GM23338 (cell line): ENCODE results near the gene COL1A1. TPM values are rescaled to one million over a fixed set of nuclear protein-coding genes. Genes with fewer than 3 reads are reported as not detected.

Source experiments
- ATAC-seq: fragments of 200-7000 bp; cut with Tn5 transposase; 3 replicates; pipeline ENCODE4 v1.9.1; 2020
- DNase-seq: peaks from one replicate; pipeline ENCODE4 v3.0.0-alpha.2; 2015; ENCODE audit warnings: low spot score
- H2AFZ ChIP-seq: fragments of 200-600 bp; sonication (generic); 2 replicates; pipeline ENCODE4 v1.8.0; 2016; ENCODE audit warnings: antibody characterized with exemption, mild to moderate bottlenecking, moderate library complexity
- H3F3A ChIP-seq: fragments of 200-600 bp; sonication (generic); replicated peaks from 2 replicates; pipeline ENCODE4 v1.8.0; 2017; ENCODE audit warnings: antibody characterized with exemption, mixed run types, low read depth
- H3K27ac ChIP-seq: fragments of 200-600 bp; sonication (generic); 2 replicates; pipeline ENCODE4 v1.6.1; 2016; ENCODE audit warnings: low read depth
- H3K27me3 ChIP-seq: fragments of 200-600 bp; sonication (generic); 2 replicates; pipeline ENCODE4 v1.8.0; 2016; ENCODE audit warnings: mild to moderate bottlenecking, mixed run types, moderate library complexity; ENCODE audit not compliant: insufficient read depth
- H3K36me3 ChIP-seq: fragments of 200-600 bp; sonication (generic); 2 replicates; pipeline ENCODE4 v1.8.0; 2016; ENCODE audit warnings: mild to moderate bottlenecking; ENCODE audit not compliant: insufficient read depth
- H3K4me1 ChIP-seq: fragments of 200-600 bp; sonication (generic); 2 replicates; pipeline ENCODE4 v1.8.0; 2016; ENCODE audit warnings: mild to moderate bottlenecking, moderate library complexity; ENCODE audit not compliant: insufficient read depth
- H3K4me2 ChIP-seq: fragments of 200-600 bp; sonication (generic); 2 replicates; pipeline ENCODE4 v1.7.1; 2017; ENCODE audit warnings: mixed run types
- H3K4me3 ChIP-seq: fragments of 200-600 bp; sonication (generic); 2 replicates; pipeline ENCODE4 v1.6.1; 2016; ENCODE audit warnings: mixed run types
- H3K79me2 ChIP-seq: fragments of 200-600 bp; sonication (generic); replicated peaks from 2 replicates; pipeline ENCODE4 v1.8.0; 2017; ENCODE audit warnings: mild to moderate bottlenecking; ENCODE audit not compliant: insufficient read depth
- H3K9me2 ChIP-seq: fragments of 200-600 bp; sonication (generic); 2 replicates; pipeline ENCODE4 v1.8.0; 2017; ENCODE audit not compliant: insufficient read depth
- H4K20me1 ChIP-seq: fragments of 200-600 bp; sonication (generic); replicated peaks from 2 replicates; pipeline ENCODE4 v1.8.0; 2017; ENCODE audit warnings: mild to moderate bottlenecking; ENCODE audit not compliant: insufficient read depth
- H3K27ac Mint-ChIP-seq: 2 replicates; pipeline ENCODE4 v1.8.0; 2020; ENCODE audit warnings: inconsistent platforms, mild to moderate bottlenecking, moderate library complexity, mixed read lengths
- H3K27me3 Mint-ChIP-seq: 3 replicates; pipeline ENCODE4 v1.8.0; 2022; ENCODE audit warnings: low read depth, mild to moderate bottlenecking, moderate library complexity, mixed read lengths, inconsistent platforms; ENCODE audit not compliant: insufficient read depth, poor library complexity
- H3K36me3 Mint-ChIP-seq: 3 replicates; pipeline ENCODE4 v1.8.0; 2021; ENCODE audit warnings: low read depth, mild to moderate bottlenecking, inconsistent platforms, moderate library complexity, mixed read lengths
- H3K4me1 Mint-ChIP-seq: 3 replicates; pipeline ENCODE4 v1.8.0; 2020; ENCODE audit warnings: mild to moderate bottlenecking, inconsistent platforms, mixed read lengths
- H3K4me3 Mint-ChIP-seq: 3 replicates; pipeline ENCODE4 v1.8.0; 2021; ENCODE audit warnings: moderate library complexity, mild to moderate bottlenecking, inconsistent platforms, mixed read lengths
- H3K9me3 Mint-ChIP-seq: 3 replicates; pipeline ENCODE4 v1.8.0; 2020; ENCODE audit warnings: moderate library complexity, mild to moderate bottlenecking, inconsistent platforms, mixed read lengths
- CREB1 ChIP-seq: fragments of 250-450 bp; sonication (Bioruptor Pico); IDR thresholded peaks from 2 replicates; pipeline ENCODE4 v1.5.0; 2020; ENCODE audit warnings: low read depth, mild to moderate bottlenecking, moderate library complexity
- CTCF ChIP-seq, 2 experiments: fragments of 200-600 bp in 1 of 2; sonication (generic) in 1 of 2; conservative IDR thresholded peaks; 2 replicates each; pipeline versions ENCODE4 v1.5.1 to v1.6.1; 2016 to 2017; ENCODE audit warnings: antibody characterized with exemption in 2 of 2, low read depth in 2 of 2, mild to moderate bottlenecking in 2 of 2, moderate library complexity in 1 of 2
- ETS1 ChIP-seq: IDR thresholded peaks from 2 replicates; pipeline ENCODE4 v1.6.1; 2016; ENCODE audit warnings: antibody characterized with exemption
- EZH2 ChIP-seq: fragments of 200-600 bp; sonication (generic); IDR thresholded peaks from one replicate; pipeline ENCODE4 v1.8.0; 2017; ENCODE audit warnings: antibody characterized with exemption, mild to moderate bottlenecking, low read depth; ENCODE audit not compliant: unreplicated experiment
- EZH2phosphoT487 ChIP-seq: fragments of 200-600 bp; sonication (generic); IDR thresholded peaks from one replicate; pipeline ENCODE4 v1.8.1; 2018; ENCODE audit warnings: antibody characterized with exemption; ENCODE audit not compliant: unreplicated experiment
- JUNB ChIP-seq: IDR thresholded peaks from one replicate; pipeline ENCODE4 v1.6.1; 2016; ENCODE audit warnings: antibody characterized with exemption; ENCODE audit not compliant: unreplicated experiment
- NANOG ChIP-seq: IDR thresholded peaks from 2 replicates; pipeline ENCODE4 v1.6.1; 2016; ENCODE audit warnings: antibody characterized with exemption, borderline replicate concordance
- POLR2AphosphoS5 ChIP-seq: IDR thresholded peaks from 2 replicates; pipeline ENCODE4 v1.6.1; 2016; ENCODE audit warnings: antibody characterized with exemption, low read depth
- REST ChIP-seq: IDR thresholded peaks from one replicate; pipeline ENCODE4 v1.6.1; 2018; ENCODE audit warnings: antibody characterized with exemption; ENCODE audit not compliant: unreplicated experiment
- STAT1 ChIP-seq: IDR thresholded peaks from one replicate; pipeline ENCODE4 v1.6.1; 2016; ENCODE audit warnings: antibody characterized with exemption; ENCODE audit not compliant: unreplicated experiment
- ZNF114 ChIP-seq: fragments of 250-450 bp; sonication (Bioruptor Pico); IDR thresholded peaks from 2 replicates; pipeline ENCODE4 v1.5.0; 2020; ENCODE audit warnings: mild to moderate bottlenecking, moderate library complexity
- ZNF331 ChIP-seq: fragments of 250-450 bp; sonication (Bioruptor Pico); IDR thresholded peaks from 2 replicates; pipeline ENCODE4 v1.5.0; 2020; ENCODE audit warnings: low read depth, mild to moderate bottlenecking, moderate library complexity
- ZNF462 ChIP-seq: fragments of 250-450 bp; sonication (Bioruptor Pico); IDR thresholded peaks from 2 replicates; pipeline ENCODE4 v1.5.0; 2020; ENCODE audit warnings: mild to moderate bottlenecking, moderate library complexity
- polyA plus RNA-seq: library from polyadenylated mRNA; unstranded; fragments of >200 nt; fragmentation: Nextera tagmentation; extraction: Ambion mirVana; gene quantifications from 2 replicates; pipeline ENCODE4 v1.2.1, GENCODE V29; 2016
- total RNA-seq: library from RNA; depleted of rRNA; stranded (reverse); fragments of >200 nt; shearing (Covaris generic); gene quantifications from 2 replicates; pipeline ENCODE4 v1.2.3, GENCODE V29; 2014

Gene COL1A1
- total and polyA plus RNA-seq, 2 experiments from 2014 or later, result 21.2 to 34.3 TPM

GRCh38 chr17:50211249-50212120 lies 10.1 kb upstream of the COL1A1 start:
- Mint-ChIP-seq H3K4me3 (peak overlapping the region; percentile 38; the same call in 1 of the 3 replicates), H3K36me3 (no peaks in the 10 kb centered on the region; the same call in 2 of the 3 replicates), H3K27me3 (peaks cover 30% of the 10 kb centered on the region), H3K9me3 (no peaks in the 10 kb centered on the region; the same call in 2 of the 3 replicates), H3K27ac (no peak overlapping the region), H3K4me1 (peaks cover 66% of the 10 kb centered on the region)
- Histone ChIP-seq H3K79me2 (no peaks in the 10 kb centered on the region), H4K20me1 (no peaks in the 10 kb centered on the region), H3K4me1 (peaks cover 40% of the 10 kb centered on the region), H3K27me3 (peaks cover 3% of the 10 kb centered on the region; the same call in 1 of the 2 replicates), H3K4me2 (peak overlapping the region; percentile 74), H3K27ac (no peak overlapping the region), H3K4me3 (no peak overlapping the region), H3F3A (0 out of 2 replicates have a peak, but pooled peaks cover 5% of the 10 kb centered on the region), H3K36me3 (no peaks in the 10 kb centered on the region), H2AFZ (peak overlapping the region; percentile 95; the same call in 1 of the 2 replicates), H3K9me2 (no peaks in the 10 kb centered on the region)
- no peak for DNase-seq
- ATAC-seq, result no peak
- TF ChIP-seq NANOG, result no peak
- TF ChIP-seq ZNF331 (CRISPR knock-in tag), result no peak
- no peak for TF ChIP-seq STAT1
- no peak for TF ChIP-seq REST
- TF ChIP-seq EZH2phosphoT487, result no peak
- TF ChIP-seq ZNF114 (CRISPR knock-in tag), result no peak
- TF ChIP-seq CTCF (conservative IDR thresholded peaks at IDR 0.05; ENCODE audit: low read depth in 2 of 2), result no peak
- TF ChIP-seq ETS1, result no peak
- TF ChIP-seq CREB1 (CRISPR knock-in tag), result no peak
- TF ChIP-seq ZNF462 (CRISPR knock-in tag), result no peak
- TF ChIP-seq JUNB, result no peak
- no peak for TF ChIP-seq POLR2AphosphoS5
- no peak for TF ChIP-seq EZH2
